Measurements from ENCODE around the gene SLC6A3. TPM values are rescaled to one million over a fixed set of nuclear protein-coding genes. Genes with fewer than 3 reads are reported as not detected.

Gene SLC6A3
- total RNA-seq, 1 experiment from 2014 or later = not detected

DNA sequence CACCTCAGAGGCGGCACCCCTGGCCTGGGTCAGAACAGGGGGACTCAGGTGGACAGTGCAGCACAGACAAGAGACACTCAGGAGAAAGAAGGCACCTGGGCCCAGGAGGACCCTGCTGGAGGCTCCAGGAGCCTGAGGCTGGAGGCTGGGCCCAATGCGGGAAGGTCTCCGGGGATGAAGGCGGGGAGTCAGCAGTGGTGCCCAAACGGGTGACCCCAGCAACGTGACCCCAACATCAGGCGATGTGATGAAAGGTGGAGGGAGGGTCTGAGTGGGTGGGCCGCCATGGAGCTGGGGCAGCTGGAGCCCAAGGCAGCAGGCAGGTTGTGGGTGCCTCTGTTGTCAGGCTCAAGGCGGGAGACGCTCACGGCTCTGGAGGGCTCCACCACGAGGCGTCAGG lies 41.0 kb upstream of the SLC6A3 start:
- TF ChIP-seq, protein P1, sequence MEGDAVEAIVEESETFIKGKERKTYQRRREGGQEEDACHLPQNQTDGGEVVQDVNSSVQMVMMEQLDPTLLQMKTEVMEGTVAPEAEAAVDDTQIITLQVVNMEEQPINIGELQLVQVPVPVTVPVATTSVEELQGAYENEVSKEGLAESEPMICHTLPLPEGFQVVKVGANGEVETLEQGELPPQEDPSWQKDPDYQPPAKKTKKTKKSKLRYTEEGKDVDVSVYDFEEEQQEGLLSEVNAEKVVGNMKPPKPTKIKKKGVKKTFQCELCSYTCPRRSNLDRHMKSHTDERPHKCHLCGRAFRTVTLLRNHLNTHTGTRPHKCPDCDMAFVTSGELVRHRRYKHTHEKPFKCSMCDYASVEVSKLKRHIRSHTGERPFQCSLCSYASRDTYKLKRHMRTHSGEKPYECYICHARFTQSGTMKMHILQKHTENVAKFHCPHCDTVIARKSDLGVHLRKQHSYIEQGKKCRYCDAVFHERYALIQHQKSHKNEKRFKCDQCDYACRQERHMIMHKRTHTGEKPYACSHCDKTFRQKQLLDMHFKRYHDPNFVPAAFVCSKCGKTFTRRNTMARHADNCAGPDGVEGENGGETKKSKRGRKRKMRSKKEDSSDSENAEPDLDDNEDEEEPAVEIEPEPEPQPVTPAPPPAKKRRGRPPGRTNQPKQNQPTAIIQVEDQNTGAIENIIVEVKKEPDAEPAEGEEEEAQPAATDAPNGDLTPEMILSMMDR (IDR thresholded peaks at IDR 0.05; ENCODE audit: unreplicated experiment) = no peak
- no peaks in the 10 kb centered on the region for H3K4me1 Mint-ChIP-seq (ENCODE audit: low read depth, unreplicated experiment)
- no peaks in the 10 kb centered on the region for H3K27me3 Mint-ChIP-seq (ENCODE audit: unreplicated experiment)
- H3K36me3 Mint-ChIP-seq (ENCODE audit: insufficient read depth, unreplicated experiment) = peaks cover 15% of the 10 kb centered on the region
- no peaks in the 10 kb centered on the region for H3K9me3 Mint-ChIP-seq (ENCODE audit: low read depth, unreplicated experiment)
- CTCF ChIA-PET = interaction anchor here (1.0 kb wide), 1 partner anchor 208 kb away, joined by 6 read pairs; no protein-coding TSS in a partner anchor
- no TSS peak for BruUV-seq (replicated peaks)
- DNase-seq = no peak
- intact Hi-C loops (cut with micrococcal nuclease; ENCODE audit: unreplicated experiment) = no loop called here
- H3K27ac Mint-ChIP-seq (ENCODE audit: unreplicated experiment) = no peak overlapping the region
- no peak overlapping the region for H3K4me3 Mint-ChIP-seq (ENCODE audit: low read depth, unreplicated experiment)

DNA sequence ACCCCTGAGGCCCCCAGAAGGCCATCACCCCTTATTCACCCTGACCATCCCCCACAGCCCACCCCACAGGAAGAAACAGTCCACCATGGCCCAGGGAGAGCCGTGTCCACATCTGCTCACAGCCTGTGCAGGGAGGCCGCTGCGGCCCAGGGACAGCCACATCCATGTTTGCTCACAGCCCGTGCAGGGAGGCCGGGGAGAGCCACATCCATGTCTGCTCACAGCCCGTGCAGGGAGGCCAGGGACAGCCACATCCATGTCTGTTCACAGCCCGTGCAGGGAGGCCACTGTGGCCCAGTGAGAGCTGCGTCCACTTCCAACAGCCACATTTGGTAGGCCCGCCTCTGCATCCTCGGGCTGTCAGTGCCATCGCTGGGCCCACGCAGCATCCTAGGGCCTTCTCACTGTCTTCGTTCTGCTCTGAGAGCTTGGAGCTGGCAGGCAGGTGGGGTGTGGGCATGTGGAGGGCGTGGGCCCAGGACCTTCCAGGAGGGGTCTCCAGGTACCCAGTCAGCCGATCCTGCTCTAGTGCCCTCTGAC lies 40.4 kb upstream of the SLC6A3 start:
- intact Hi-C loops (cut with micrococcal nuclease; ENCODE audit: unreplicated experiment) = no loop called here
- H3K27me3 Mint-ChIP-seq (ENCODE audit: unreplicated experiment) = no peaks in the 10 kb centered on the region
- H3K4me1 Mint-ChIP-seq (ENCODE audit: low read depth, unreplicated experiment) = no peaks in the 10 kb centered on the region
- no peaks in the 10 kb centered on the region for H3K9me3 Mint-ChIP-seq (ENCODE audit: low read depth, unreplicated experiment)
- peaks cover 15% of the 10 kb centered on the region for H3K36me3 Mint-ChIP-seq (ENCODE audit: insufficient read depth, unreplicated experiment)
- H3K4me3 Mint-ChIP-seq (ENCODE audit: low read depth, unreplicated experiment) = no peak overlapping the region
- TF ChIP-seq, protein P1 (IDR thresholded peaks at IDR 0.05; ENCODE audit: unreplicated experiment) = no peak
- no peak for DNase-seq
- CTCF ChIA-PET = interaction anchor here (1.0 kb wide), 1 partner anchor 208 kb away, joined by 6 read pairs; no protein-coding TSS in a partner anchor
- no TSS peak for BruUV-seq (replicated peaks)
- H3K27ac Mint-ChIP-seq (ENCODE audit: unreplicated experiment) = no peak overlapping the region

DNA sequence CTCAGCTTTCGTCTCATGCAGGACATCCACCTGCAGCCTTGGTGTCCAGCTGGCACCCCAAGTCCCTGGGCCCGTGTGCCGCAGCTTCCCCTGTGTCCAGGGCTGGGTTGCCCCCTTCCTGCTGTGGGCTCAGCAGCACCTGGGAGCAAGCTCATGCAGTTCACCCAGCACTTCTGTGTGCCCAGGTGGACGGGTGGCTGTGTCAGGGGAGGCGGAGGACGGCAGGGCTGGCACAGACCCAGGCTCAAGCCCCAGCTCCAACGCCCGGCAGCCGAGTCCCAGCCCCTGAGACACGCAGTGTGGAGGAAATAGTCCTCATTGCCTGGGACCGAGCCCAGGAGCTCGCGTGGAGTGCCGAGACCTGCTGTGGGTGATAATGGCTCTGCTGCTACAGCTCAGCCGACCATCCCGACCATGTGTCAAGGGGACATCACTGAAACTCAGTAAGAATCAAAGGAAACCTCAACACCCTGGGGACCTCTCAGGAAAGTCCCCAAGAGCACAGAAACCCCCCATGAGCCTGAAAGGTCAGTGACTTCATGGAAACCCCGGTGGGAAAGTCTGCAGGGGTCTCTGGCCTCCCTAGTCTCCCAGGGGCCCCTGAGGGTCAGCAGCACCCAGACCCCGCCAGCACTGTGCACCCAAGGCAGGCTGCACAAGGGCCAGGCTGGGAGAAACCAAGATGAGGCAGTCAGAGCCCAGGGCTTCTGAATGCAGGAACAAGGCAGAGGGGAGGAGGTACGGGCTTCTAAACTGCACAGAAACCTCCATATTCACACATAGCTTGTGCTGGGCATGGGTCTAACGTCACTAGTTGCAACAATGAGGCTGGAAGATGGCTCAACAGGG lies 39.7 kb upstream of the SLC6A3 start:
- intact Hi-C loops (cut with micrococcal nuclease; ENCODE audit: unreplicated experiment) = no loop called here
- Mint-ChIP-seq H3K4me1 (ENCODE audit: low read depth, unreplicated experiment) (no peaks in the 10 kb centered on the region), H3K36me3 (ENCODE audit: insufficient read depth, unreplicated experiment) (peaks cover 15% of the 10 kb centered on the region), H3K9me3 (ENCODE audit: low read depth, unreplicated experiment) (no peaks in the 10 kb centered on the region), H3K4me3 (ENCODE audit: low read depth, unreplicated experiment) (no peak overlapping the region), H3K27me3 (ENCODE audit: unreplicated experiment) (no peaks in the 10 kb centered on the region), H3K27ac (ENCODE audit: unreplicated experiment) (no peak overlapping the region)
- no TSS peak for BruUV-seq (replicated peaks)
- CTCF ChIA-PET = no interaction called here
- no peak for DNase-seq
- TF ChIP-seq, protein P1 (IDR thresholded peaks at IDR 0.05; ENCODE audit: unreplicated experiment) = no peak

DNA sequence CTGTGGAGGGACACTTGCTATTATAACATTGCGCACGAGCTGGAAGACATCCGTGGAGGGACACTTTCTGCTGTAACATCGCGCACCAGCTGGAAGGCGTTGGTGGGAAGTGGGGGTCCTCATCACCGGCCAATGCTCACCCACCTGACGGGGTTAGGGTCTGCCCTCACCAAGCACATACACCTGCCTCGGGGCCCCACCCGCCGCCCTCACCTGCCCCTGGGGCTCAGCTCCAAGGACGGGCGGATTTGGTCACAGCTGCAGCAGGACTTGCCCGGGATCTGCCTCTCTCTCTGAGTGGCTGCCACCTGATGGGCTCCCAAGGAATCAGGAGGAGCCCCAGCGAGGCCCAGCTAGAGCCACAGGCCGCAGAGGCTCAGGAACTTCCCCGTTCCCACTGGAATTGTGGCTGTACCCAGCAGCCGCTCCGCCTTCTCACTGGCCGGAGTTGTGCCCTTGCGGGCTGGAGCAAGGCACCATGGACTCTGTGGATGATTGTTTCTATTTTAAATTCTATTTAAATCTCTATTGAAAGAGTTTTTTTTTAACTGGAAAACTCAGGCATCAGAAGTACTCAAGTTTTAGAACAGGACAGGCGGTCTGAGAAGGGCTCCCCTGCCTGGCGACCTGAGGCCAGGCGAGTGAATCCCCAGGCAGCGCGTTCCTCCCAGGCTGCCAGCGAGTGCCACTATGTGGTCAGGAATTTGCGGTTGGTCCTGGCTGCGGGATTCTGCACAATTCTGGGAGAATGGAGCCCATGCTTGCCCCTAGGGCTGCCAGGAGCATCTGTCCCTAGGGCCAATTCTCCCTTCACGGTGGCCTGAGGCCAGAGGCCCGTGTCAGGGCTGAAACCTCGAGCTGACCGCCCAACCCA lies 38.9 kb upstream of the SLC6A3 start:
- BruUV-seq (replicated peaks) = no TSS peak
- TF ChIP-seq, protein P1 (IDR thresholded peaks at IDR 0.05; ENCODE audit: unreplicated experiment) = no peak
- peaks cover 15% of the 10 kb centered on the region for H3K36me3 Mint-ChIP-seq (ENCODE audit: insufficient read depth, unreplicated experiment)
- no peaks in the 10 kb centered on the region for H3K4me1 Mint-ChIP-seq (ENCODE audit: low read depth, unreplicated experiment)
- DNase-seq = no peak
- no peak overlapping the region for H3K4me3 Mint-ChIP-seq (ENCODE audit: low read depth, unreplicated experiment)
- H3K27me3 Mint-ChIP-seq (ENCODE audit: unreplicated experiment) = no peaks in the 10 kb centered on the region
- no peak overlapping the region for H3K27ac Mint-ChIP-seq (ENCODE audit: unreplicated experiment)
- intact Hi-C loops (cut with micrococcal nuclease; ENCODE audit: unreplicated experiment) = no loop called here
- CTCF ChIA-PET = no interaction called here
- no peaks in the 10 kb centered on the region for H3K9me3 Mint-ChIP-seq (ENCODE audit: low read depth, unreplicated experiment)
